ENCODE measurements around the gene P2RX7.
"Not testable (repeated sequence)": the region's sequence is repeated elsewhere in the genome, so short reads cannot be mapped to it uniquely, and the experiment has no call there.

P2RX7 gene

GRCh38 chr12:121176826-121177529 lies 44.3 kb downstream of the P2RX7 start:
- no peak for DNase-seq

- no peak for DNase-seq
These were observed 48.5 kb downstream of the P2RX7 start for GRCh38 chr12:121181181-121181580.

GRCh38 chr12:121182222-121182893 lies 49.7 kb downstream of the P2RX7 start:
- no peak for DNase-seq

GRCh38 chr12:121184425-121184824 lies 51.7 kb downstream of the P2RX7 start:
- DNase-seq: no peak

GRCh38 chr12:121184984-121185889 lies 52.6 kb downstream of the P2RX7 start:
- no peak for DNase-seq

- DNase-seq: no peak
These were observed 54.1 kb downstream of the P2RX7 start for GRCh38 chr12:121186826-121187225.

- no peak for DNase-seq
These were observed 54.8 kb downstream of the P2RX7 start for GRCh38 chr12:121187501-121187900.

GRCh38 chr12:121188227-121188626 lies 55.6 kb downstream of the P2RX7 start:
- no peak for DNase-seq

- no peak for DNase-seq
These were observed 56.5 kb downstream of the P2RX7 start for GRCh38 chr12:121189131-121189530.

GRCh38 chr12:121189619-121190155 lies 57.0 kb downstream of the P2RX7 start:
- no peak for DNase-seq

GRCh38 chr12:121190523-121191031 lies 57.9 kb downstream of the P2RX7 start:
- no peak for DNase-seq

- DNase-seq: no peak
These were observed 58.5 kb downstream of the P2RX7 start for GRCh38 chr12:121191151-121191550.

- peak; percentile 3 for DNase-seq
These were observed 64.2 kb downstream of the P2RX7 start for GRCh38 chr12:121196902-121197301.

- DNase-seq: no peak
These were observed 66.3 kb downstream of the P2RX7 start for GRCh38 chr12:121198949-121199348.

- DNase-seq: not testable (repeated sequence)
These were observed 68.5 kb downstream of the P2RX7 start for GRCh38 chr12:121201140-121201539.

GRCh38 chr12:121202407-121203355 lies 70.0 kb downstream of the P2RX7 start:
- no peak for DNase-seq

GRCh38 chr12:121203482-121203881 lies 70.8 kb downstream of the P2RX7 start:
- no peak for DNase-seq

GRCh38 chr12:121205491-121205890 lies 72.8 kb downstream of the P2RX7 start:
- DNase-seq: no peak

GRCh38 chr12:121208571-121208970 lies 75.9 kb downstream of the P2RX7 start:
- DNase-seq: not testable (repeated sequence)

- no peak for DNase-seq
These were observed 76.5 kb downstream of the P2RX7 start for GRCh38 chr12:121209221-121209620.

- DNase-seq: peak; percentile 89
These were observed 77.2 kb downstream of the P2RX7 start, which contains the start of gene P2RX4 for GRCh38 chr12:121209624-121210572. Gene P2RX4, plus strand, starts transcription at chr12:121210129. Its CDS starts 36 bp downstream, at chr12:121210165.
